GM12801 (cell line): ENCODE results near the gene RIMOC1.

Experiments used
- CTCF ChIP-seq: IDR thresholded peaks from one replicate; pipeline ENCODE4 v1.5.1; 2011; ENCODE audit warnings: control low read depth; ENCODE audit not compliant: insufficient read length; ENCODE audit errors: extremely low read depth

RIMOC1 gene

GRCh38 chr5:41869724-41870626 lies 34.2 kb upstream of the RIMOC1 start, which contains the start of gene OXCT1:
TSS of gene OXCT1 (minus strand) at chr5:41870425. CDS start at chr5:41870358, 67 bp downstream.
- no peak for TF ChIP-seq CTCF

- no peak for TF ChIP-seq CTCF
Observed at GRCh38 chr5:41870627-41871048, 33.5 kb upstream of the RIMOC1 start.

- TF ChIP-seq CTCF: no peak
Observed at GRCh38 chr5:41871852-41872251, 32.3 kb upstream of the RIMOC1 start.

DNA sequence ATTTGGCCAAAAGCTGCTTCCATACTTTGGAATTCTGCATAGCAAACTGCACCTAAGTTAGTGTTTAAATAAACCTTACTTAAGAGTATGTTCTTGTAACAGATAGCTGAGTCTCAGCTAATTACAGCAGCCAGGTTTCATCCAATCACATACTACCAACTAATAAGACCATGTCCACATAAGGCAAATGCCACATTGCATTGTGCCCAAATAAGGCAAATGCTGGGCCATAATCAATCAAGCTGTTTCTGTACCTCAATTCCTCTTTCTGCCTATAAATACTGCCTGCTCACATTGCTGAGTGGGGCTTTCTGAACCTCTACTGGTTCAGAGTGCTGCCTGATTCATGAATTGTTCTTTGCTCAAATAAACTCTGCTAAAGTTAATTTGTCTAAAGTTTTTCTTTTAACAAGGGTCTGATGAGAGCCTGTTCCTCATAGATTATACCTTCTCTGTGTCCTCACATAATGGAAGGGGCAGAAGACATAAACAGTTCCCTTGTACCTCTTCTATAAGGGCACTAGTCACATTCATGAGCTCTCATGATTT lies 29.6 kb upstream of the RIMOC1 start:
- no peak for TF ChIP-seq CTCF

- TF ChIP-seq CTCF: no peak
Observed at GRCh38 chr5:41875121-41875520, 29.0 kb upstream of the RIMOC1 start.

GRCh38 chr5:41876678-41877077 lies 27.5 kb upstream of the RIMOC1 start:
- no peak for TF ChIP-seq CTCF

GRCh38 chr5:41877408-41877807 lies 26.7 kb upstream of the RIMOC1 start:
- no peak for TF ChIP-seq CTCF
